HG03095 (cell line): Measurements from ENCODE around the gene CSNK2A1.
"Not testable (repeated sequence)": the region's sequence is repeated elsewhere in the genome, so short reads cannot be mapped to it uniquely, and the experiment has no call there.

Experiments used
- ATAC-seq: cut with Tn5 transposase; IDR thresholded peaks from one replicate; pipeline ENCODE4 v1.9.1; 2021; ENCODE audit warnings: moderate library complexity; ENCODE audit not compliant: unreplicated experiment

CSNK2A1 gene

DNA sequence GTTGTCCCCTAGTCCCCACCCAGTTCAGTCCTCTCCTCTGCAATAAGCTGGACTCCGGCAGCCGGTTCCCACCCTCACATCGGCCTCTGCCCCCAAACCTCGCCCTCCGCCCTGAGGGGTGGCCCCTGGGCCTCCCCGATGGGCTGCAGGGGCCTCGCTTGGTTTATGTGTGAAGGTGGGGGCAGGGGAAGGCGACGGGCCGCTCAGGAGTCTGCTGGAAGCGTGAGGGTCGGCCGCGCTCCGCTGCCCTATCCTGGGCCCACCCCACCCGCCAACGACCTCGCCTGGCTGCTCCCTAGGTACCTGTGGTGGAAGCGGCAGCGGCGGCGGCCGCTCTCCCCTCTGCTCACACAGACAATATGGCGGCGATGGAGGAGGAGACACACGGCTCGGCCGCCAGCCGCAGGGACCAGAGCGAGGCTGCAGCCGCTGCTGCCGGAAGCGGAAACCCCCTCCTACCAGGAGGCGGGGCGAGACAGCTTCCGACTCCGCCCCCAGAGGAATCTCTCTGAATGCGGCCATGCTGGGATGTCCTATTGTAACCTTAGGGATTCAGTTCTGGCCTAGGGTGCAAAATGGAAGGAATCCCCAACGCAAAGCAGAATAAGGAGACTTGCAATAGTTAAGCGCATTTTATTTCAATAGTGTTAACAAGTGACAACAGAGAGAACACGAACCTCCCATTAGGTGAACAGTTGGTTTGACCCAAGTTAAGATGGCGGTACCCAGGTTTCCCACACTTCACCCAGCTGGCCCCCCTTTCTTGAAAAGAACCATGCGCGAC lies at the start of gene CSNK2A1:
Gene CSNK2A1 (minus strand): TSS at position 422 of the 784 bp plus-strand sequence. CDS start 35,239 bp downstream, outside the sequence.
- ATAC-seq = peak; percentile 94

DNA sequence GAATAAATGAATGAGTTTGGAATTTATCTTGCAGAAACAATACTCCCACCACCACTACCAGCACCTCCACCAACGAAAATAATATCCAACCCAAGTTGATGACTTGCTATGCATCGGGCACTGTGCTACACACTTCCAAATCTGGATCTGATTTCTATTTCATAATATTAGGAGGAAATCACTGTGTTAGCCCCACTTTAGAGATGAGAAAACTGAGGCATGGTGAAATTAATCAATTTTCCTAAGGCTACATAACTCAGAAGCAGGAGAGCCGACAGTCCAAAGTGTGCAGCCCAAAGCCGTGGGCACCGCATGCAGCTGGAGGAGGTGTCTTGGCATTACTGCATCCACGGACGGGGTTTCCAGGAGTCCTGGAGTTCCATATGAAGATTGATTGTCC lies 48.9 kb upstream of the CSNK2A1 start:
- ATAC-seq = no peak

DNA sequence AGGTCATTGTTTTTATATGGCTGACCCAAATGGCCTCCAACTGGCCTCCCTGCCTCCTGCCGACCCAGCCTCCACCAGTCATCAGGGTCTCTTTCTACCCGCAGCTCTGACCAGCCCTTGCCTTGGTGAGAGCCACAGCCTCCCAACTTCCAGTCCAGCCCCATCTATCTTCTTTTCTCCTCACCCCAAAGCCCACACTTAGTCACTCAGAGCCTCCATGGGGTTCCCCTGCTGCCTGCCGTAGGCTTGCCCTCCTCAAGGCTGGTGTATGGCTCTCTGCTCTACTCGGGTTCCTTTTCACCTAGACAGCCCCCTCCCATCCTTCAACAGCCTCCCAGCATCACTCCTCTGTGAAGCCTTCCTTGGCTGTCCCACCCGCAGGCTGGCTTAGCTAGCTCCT lies 48.4 kb upstream of the CSNK2A1 start:
- ATAC-seq = no peak

DNA sequence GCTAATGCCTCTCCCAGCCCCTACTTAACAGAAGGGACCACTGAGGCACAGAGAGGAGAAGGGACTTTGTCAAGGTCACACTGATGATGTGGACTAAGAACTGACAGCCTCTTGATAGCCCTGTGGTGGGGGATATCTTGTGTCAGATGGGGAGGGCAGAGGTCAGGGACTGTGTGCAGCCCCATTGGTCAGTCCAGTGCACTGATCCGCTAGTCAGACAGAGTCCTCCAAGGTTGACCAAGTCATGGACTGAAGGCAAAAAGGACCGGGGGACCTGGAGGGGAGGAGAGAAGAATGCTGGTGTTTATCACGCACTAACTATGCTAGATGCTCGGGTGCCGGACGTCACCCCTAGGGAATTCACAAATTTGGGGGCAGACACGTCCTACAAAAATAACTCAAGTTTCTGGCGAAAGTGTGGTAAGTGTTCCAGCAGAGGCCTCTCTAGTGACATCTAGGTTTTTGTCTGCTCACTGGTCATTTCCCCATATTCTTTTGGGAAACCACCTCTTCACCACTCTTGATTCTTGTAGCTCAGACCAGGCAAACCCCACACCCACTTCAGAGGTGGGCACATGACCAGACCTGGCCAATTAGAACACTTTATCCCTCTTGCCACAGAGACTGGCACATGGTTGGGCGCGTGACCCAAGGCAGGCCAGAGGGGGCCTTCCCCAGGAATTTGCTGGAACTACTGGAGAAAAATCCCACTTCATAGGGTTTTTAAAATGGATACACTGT lies 45.5 kb upstream of the CSNK2A1 start:
- ATAC-seq = peak; percentile 79

DNA sequence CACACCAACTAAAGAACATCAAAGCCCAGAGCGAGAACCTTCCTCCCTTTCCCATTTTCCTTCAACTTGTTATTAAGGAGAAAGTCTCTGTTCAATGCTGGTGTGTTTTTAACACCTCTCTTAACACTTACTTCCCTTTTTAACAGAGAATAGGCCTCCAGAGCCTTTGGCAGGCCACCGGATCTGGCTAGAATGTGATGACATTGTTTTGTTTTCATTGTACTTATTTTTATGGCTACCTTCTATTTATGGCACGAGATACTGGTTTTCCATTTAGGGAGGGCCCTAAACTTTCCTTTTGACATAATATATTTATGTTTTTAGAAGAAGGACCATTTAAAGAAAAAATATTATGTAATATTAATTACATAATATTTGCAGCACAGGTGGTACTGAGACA lies 44.9 kb upstream of the CSNK2A1 start:
- no peak for ATAC-seq

DNA sequence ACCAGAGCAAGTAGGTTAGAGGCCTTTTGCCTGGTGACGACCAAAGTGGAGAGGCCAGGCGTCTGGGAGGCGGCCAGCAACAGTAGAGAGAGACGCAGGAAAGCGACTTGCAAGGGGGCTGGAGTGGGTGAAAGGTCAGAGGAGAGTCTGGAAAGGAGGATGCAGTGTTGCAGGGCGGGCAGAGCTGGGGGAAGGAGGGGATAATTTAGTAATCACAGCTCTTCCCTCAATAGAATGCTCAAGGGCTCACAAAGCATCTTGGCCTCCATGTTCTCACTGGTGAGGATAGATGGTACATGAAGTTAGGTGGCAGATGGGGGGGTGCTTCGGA lies 41.3 kb upstream of the CSNK2A1 start:
- ATAC-seq = no peak

DNA sequence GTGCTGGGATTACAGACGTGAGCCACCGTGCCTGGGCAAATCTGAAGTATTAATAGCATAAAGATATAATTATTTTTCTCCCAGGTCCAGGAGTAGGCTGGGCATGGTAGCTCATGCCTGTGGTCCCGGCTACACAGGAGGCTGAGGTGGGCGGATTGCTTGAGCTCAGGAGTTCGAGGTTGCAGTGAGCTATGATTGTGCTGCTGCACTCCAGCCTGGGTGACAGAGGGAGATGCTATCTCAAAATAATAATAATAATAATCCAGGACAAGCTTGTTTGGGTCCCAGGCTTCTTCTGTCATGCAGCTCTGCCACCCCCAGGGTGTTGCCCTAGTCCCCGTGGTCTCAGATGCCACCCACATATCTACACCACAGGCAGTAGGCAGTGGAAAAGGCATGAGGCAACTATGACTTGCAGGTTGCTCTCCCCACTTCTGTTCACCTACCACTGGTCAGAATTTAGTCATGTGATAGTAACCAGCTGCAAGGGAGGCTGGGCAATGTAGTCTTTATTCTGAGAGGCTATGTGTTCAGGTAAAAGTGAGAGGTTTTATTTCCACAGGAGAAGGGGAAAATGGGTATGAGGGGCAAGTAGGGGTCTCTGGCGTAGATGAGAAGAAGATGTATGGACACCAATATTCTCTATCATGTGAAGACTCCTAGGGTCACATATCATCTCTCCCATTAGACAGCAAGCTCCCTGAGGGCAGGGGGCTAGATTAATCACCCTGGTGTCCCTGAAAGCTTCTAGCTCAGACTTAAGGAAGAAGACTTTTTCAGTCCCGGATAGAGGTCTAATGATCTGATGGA lies 40.8 kb upstream of the CSNK2A1 start:
- no peak for ATAC-seq

DNA sequence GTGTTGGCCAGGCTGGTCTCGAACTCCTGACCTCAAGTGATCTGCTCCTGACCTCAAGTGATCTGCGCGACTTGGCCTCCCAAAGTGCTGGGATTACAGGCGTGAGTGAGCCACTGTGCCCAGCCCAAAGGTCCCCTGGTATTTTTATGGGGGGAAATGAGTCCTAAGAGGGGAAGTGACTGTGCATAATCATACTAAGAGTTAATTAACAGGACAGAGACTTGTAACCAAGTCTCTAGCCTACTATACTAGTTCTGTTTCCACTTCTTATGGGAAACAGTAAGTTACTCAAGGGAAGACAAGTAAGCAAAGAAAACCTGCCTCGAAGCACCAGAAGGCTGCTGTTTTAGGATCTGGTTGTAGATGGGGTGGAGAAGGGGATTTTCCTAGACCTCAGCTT lies 38.6 kb upstream of the CSNK2A1 start:
- ATAC-seq = no peak

DNA sequence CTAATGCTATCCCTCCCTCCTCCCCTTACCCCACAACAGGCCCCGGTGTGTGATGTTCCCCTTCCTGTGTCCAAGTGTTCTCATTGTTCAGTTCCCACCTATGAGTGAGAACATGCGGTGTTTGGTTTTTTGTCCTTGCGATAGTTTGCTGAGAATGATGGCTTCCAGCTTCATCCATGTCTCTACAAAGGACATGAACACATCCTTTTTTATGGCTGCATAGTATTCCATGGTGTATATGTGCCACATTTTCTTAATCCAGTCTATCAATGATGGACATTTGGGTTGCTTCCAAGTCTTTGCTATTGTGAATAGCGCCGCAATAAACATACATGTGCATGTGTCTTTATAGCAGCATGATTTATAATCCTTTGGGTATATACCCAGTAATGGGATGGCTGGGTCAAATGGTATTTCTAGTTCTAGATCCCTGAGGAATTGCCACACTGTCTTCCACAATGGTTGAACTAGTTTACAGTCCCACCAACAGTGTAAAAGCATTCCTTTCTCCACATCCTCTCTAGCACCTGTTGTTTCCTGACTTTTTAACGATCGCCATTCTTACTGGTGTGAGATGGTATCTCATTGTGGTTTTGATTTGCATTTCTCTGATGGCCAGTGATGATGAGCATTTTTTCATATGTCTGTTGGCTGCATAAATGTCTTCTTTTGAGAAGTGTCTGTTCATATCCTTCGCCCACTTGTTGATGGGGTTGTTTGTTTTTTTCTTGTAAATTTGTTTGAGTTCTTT lies 35.5 kb upstream of the CSNK2A1 start:
- ATAC-seq = not testable (repeated sequence)

DNA sequence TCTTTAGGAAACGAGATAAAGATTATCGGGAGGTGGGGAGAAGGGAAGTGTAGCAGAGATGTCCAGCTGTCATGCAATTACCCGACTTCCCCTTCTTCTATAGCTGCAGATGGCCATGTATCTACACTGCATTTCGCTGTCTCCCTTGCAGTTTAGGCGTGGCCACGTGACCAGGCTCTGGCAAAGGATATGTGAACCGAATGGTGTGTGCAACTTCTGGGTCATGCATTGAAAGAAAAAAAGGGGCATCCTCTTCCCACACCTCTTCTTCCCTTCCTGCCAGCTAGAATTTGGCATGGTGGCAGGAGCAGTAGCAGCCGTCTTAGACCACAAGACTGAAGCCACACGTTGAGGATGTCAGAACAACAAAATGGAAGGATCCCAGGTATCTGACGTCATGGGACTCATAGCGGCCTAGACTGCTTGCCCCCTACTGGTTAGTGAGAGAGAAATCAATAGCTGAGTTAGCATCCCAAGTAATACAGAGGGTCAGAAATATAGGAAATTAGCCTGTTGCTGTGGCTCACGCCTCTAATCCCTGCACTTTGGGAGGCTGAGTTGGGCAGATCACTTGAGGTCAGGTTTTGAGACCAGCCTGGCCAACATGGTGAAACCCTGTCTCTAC lies 33.7 kb upstream of the CSNK2A1 start:
- no peak for ATAC-seq

GRCh38 chr20:576156-576555 lies 32.6 kb upstream of the CSNK2A1 start:
- no peak for ATAC-seq

- ATAC-seq = no peak
Observed at GRCh38 chr20:575230-575629, 31.6 kb upstream of the CSNK2A1 start.

DNA sequence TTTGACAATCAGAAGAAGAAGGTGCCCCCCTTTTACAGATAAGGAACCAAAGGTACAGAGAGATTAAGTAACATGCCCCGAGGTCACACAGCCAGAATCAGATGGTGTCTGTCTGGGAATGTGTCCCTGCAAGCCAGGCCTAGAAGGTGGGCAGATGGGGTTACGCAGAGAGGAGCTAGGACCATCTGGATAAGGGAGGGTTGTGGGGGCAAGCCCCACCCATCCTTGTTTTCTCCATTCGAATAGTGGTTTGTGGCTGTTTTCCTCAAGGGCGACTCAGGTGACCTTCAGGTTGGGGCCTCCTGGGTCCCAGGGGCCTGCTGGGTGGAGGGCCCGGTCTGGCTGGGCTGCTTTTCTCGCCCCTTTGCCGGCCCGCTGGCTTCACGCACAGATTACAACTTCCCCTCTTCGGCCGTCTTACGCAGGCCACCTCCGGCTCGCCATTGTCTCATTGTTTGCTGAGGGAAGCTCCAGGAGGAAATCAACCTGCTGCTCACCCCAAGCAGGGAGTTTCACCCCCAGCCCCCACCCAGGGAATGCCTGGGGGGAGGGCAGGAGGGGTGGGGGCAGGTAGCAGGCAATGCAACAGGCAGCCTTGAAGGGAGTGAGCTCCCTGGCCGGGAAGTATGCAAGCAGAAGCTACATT lies 30.8 kb upstream of the CSNK2A1 start:
- no peak for ATAC-seq

- ATAC-seq = no peak
Observed at GRCh38 chr20:573414-574296, 30.1 kb upstream of the CSNK2A1 start.

DNA sequence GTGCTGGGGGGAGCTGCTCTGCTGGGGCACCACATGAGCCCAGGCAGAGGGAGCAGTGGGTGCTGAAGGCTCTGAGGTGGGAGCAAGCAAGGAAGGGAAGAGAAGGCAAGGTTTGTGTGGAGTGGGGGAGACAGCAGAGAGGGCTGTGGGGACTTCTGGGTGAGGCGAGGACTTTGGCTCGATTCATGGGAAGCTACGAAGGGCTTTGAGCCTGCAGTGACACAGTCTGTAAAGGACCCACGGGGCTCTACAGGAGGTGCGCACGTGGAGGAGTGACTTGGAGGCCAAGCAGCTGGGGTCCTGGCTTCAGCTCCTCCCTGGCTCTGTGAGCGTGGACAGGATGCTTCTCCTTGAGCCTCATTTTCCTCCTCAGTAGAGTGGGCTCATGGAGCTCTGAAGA lies 29.1 kb upstream of the CSNK2A1 start:
- no peak for ATAC-seq

- no peak for ATAC-seq
Observed at GRCh38 chr20:571754-572441, 28.3 kb upstream of the CSNK2A1 start.

- ATAC-seq = no peak
Observed at GRCh38 chr20:568673-569415, 25.3 kb upstream of the CSNK2A1 start.
